ENCODE data around the gene FIGN. TPM values are rescaled to one million over a fixed set of nuclear protein-coding genes. Genes with fewer than 3 reads are reported as not detected.

FIGN gene, protein sequence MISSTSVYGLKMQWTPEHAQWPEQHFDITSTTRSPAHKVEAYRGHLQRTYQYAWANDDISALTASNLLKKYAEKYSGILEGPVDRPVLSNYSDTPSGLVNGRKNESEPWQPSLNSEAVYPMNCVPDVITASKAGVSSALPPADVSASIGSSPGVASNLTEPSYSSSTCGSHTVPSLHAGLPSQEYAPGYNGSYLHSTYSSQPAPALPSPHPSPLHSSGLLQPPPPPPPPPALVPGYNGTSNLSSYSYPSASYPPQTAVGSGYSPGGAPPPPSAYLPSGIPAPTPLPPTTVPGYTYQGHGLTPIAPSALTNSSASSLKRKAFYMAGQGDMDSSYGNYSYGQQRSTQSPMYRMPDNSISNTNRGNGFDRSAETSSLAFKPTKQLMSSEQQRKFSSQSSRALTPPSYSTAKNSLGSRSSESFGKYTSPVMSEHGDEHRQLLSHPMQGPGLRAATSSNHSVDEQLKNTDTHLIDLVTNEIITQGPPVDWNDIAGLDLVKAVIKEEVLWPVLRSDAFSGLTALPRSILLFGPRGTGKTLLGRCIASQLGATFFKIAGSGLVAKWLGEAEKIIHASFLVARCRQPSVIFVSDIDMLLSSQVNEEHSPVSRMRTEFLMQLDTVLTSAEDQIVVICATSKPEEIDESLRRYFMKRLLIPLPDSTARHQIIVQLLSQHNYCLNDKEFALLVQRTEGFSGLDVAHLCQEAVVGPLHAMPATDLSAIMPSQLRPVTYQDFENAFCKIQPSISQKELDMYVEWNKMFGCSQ
- total RNA-seq (2021) (19.4 to 23.8 TPM (median 23.1 TPM) in 3 replicates), Bru-seq, nascent RNA (percentile 86 among the genes with signal in this experiment)
- long read RNA-seq, experiment 1, full-length matches to known transcripts: 12 of 58 reads
- long read RNA-seq, experiment 1, partial matches to known transcripts: 0 of 58 reads
- long read RNA-seq, experiment 1, other reads (novel, unspliced or antisense): 46 of 58 reads
- long read RNA-seq, experiment 2, partial matches to known transcripts: 0 of 29 reads
- long read RNA-seq, experiment 2, other reads (novel, unspliced or antisense): 29 of 29 reads
- long read RNA-seq, experiment 3, partial matches to known transcripts: 0 of 1 reads
- long read RNA-seq, experiment 3, other reads (novel, unspliced or antisense): 1 of 1 reads

GRCh38 chr2:163735685-163736432 is at the start of gene FIGN:
Gene FIGN, minus strand, starts transcription at chr2:163736008. Its CDS starts 1,081 bp downstream, at chr2:163734927.
- Mint-ChIP-seq H3K27me3 (ENCODE audit: low read depth) (no peaks in the 10 kb centered on the region; the same call in 1 of the 2 replicates), H3K9me3 (no peaks in the 10 kb centered on the region), H3K4me3 (peak within 1 kb of the TSS; percentile 92), H3K27ac (peak within 1 kb of the TSS; percentile 99), H3K36me3 (no peaks in the 10 kb centered on the region), H3K4me1 (peaks cover 48% of the 10 kb centered on the region)
- ATAC-seq (peak; percentile 69), DNase-seq (ENCODE audit: low spot score) (peak; percentile 80)
- CTCF ChIA-PET: interaction anchor here (1.1 to 1.2 kb wide), 2 partner anchors 43 to 125 kb away, joined by 3 read pairs; no protein-coding TSS in a partner anchor
- POLR2A ChIA-PET: interaction anchor here (0.5 to 1.4 kb wide), 7 partner anchors 17 to 362 kb away, joined by 3 to 5 read pairs (median 3); no protein-coding TSS in a partner anchor
- no peak for TF ChIP-seq ZNF396 (CRISPR knock-in tag; IDR thresholded peaks at IDR 0.05; ENCODE audit: borderline replicate concordance)
- TF ChIP-seq FOXJ3 (CRISPR knock-in tag; IDR thresholded peaks at IDR 0.05; ENCODE audit: borderline replicate concordance): no peak
- TF ChIP-seq, protein P1, sequence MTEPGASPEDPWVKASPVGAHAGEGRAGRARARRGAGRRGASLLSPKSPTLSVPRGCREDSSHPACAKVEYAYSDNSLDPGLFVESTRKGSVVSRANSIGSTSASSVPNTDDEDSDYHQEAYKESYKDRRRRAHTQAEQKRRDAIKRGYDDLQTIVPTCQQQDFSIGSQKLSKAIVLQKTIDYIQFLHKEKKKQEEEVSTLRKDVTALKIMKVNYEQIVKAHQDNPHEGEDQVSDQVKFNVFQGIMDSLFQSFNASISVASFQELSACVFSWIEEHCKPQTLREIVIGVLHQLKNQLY (CRISPR knock-in tag; IDR thresholded peaks at IDR 0.05): no peak
- TF ChIP-seq FOXP4 (CRISPR knock-in tag; IDR thresholded peaks at IDR 0.05): no peak
- TF ChIP-seq, protein P2, sequence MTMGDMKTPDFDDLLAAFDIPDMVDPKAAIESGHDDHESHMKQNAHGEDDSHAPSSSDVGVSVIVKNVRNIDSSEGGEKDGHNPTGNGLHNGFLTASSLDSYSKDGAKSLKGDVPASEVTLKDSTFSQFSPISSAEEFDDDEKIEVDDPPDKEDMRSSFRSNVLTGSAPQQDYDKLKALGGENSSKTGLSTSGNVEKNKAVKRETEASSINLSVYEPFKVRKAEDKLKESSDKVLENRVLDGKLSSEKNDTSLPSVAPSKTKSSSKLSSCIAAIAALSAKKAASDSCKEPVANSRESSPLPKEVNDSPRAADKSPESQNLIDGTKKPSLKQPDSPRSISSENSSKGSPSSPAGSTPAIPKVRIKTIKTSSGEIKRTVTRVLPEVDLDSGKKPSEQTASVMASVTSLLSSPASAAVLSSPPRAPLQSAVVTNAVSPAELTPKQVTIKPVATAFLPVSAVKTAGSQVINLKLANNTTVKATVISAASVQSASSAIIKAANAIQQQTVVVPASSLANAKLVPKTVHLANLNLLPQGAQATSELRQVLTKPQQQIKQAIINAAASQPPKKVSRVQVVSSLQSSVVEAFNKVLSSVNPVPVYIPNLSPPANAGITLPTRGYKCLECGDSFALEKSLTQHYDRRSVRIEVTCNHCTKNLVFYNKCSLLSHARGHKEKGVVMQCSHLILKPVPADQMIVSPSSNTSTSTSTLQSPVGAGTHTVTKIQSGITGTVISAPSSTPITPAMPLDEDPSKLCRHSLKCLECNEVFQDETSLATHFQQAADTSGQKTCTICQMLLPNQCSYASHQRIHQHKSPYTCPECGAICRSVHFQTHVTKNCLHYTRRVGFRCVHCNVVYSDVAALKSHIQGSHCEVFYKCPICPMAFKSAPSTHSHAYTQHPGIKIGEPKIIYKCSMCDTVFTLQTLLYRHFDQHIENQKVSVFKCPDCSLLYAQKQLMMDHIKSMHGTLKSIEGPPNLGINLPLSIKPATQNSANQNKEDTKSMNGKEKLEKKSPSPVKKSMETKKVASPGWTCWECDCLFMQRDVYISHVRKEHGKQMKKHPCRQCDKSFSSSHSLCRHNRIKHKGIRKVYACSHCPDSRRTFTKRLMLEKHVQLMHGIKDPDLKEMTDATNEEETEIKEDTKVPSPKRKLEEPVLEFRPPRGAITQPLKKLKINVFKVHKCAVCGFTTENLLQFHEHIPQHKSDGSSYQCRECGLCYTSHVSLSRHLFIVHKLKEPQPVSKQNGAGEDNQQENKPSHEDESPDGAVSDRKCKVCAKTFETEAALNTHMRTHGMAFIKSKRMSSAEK (CRISPR knock-in tag; IDR thresholded peaks at IDR 0.05; ENCODE audit: borderline replicate concordance): no peak
- TF ChIP-seq GRHL2 (CRISPR knock-in tag; IDR thresholded peaks at IDR 0.05; ENCODE audit: insufficient replicate concordance, severe bottlenecking): no peak
- TF ChIP-seq KAT7 (CRISPR knock-in tag; IDR thresholded peaks at IDR 0.05; ENCODE audit: borderline replicate concordance): no peak
- no peak for TF ChIP-seq ZSCAN18 (CRISPR knock-in tag; IDR thresholded peaks at IDR 0.05)
- TF ChIP-seq, protein P3, sequence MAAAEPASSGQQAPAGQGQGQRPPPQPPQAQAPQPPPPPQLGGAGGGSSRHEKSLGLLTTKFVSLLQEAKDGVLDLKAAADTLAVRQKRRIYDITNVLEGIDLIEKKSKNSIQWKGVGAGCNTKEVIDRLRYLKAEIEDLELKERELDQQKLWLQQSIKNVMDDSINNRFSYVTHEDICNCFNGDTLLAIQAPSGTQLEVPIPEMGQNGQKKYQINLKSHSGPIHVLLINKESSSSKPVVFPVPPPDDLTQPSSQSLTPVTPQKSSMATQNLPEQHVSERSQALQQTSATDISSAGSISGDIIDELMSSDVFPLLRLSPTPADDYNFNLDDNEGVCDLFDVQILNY (CRISPR knock-in tag; IDR thresholded peaks at IDR 0.05): 0 out of 2 replicates have a peak, but pooled peaks have one; percentile 56
- TF ChIP-seq PRDM15 (CRISPR knock-in tag; IDR thresholded peaks at IDR 0.05): no peak
- TF ChIP-seq NFYB (CRISPR knock-in tag; conservative IDR thresholded peaks at IDR 0.05; ENCODE audit: low read depth): no peak
- no peak for TF ChIP-seq E2F4 (CRISPR knock-in tag; IDR thresholded peaks at IDR 0.05; ENCODE audit: borderline replicate concordance, low read depth)
- no peak for TF ChIP-seq RELA (CRISPR knock-in tag; IDR thresholded peaks at IDR 0.05; ENCODE audit: borderline replicate concordance)
- TF ChIP-seq FOXP1 (CRISPR knock-in tag; IDR thresholded peaks at IDR 0.05; ENCODE audit: borderline replicate concordance): 0 out of 2 replicates have a peak, but pooled peaks have one; percentile 69
- TF ChIP-seq NR3C1 (CRISPR knock-in tag; conservative IDR thresholded peaks at IDR 0.05; ENCODE audit: low read depth): no peak
- TF ChIP-seq EMX1 (CRISPR knock-in tag; IDR thresholded peaks at IDR 0.05): no peak
